Endometrial microvascular endothelial cells (primary cell): ENCODE data around the gene FERMT3. TPM values are rescaled to one million over a fixed set of nuclear protein-coding genes. Genes with fewer than 3 reads are reported as not detected.

Source experiments
- in situ Hi-C: cut with HindIII; loops from 2 replicates; pipeline ENCODE4 v1.10.0; 2017; ENCODE audit warnings: low sequenced_read_pairs, low pct_unique_long_range_greater_than_20kb; ENCODE audit errors: inconsistent ontology term
- total RNA-seq: library from RNA; depleted of rRNA; stranded (reverse); fragments of >200 nt; gene quantifications from one replicate; pipeline ENCODE4 v1.2.3, GENCODE V29; 2015; ENCODE audit errors: inconsistent ontology term

Gene FERMT3
- total RNA-seq, 1 donor from 2014 or later = 47.3 TPM

DNA sequence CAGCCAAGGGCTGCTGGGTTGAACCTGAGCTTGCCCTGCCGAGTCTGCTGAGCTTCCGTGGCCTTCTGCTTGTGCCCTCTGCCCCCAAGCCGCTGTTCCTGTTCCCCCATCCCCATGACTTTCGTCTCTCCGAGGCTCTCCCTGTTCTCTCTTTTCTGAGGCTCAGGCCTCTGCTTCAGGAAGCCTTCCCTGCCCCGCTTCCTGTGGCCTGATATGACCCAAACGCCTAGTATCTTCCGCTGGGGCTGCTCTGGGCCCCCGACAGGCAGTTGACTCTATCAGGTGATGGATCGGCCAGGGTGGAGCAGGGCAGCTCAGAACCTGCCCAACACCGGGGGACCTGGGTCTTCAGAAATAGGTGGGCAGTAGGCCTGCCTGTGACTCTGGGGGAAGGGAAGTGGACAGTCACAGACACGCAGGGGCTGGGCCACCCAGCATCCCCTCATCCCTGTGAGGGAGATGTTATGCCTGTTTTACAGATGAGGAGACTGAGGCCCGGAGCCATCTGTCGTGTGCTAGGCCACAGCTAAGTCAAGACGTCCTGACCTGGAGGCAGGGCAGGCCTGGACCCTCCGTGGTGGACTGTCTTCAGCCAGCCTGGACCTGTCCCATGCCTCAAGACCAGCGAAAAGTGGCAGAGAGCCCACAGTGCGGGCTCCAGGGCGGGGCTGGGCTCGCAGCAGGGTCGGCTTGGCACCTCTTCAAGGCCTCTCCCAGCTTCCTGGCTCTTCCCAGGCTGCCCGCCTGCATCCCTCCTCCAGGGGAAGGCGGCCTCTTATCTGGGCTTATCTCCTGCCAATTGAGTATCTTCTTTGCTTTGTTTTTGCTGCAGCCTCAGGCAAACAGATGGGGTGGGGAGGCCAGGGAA is 61.7 kb downstream of the FERMT3 start:
- in situ Hi-C loops = no loop called here

DNA sequence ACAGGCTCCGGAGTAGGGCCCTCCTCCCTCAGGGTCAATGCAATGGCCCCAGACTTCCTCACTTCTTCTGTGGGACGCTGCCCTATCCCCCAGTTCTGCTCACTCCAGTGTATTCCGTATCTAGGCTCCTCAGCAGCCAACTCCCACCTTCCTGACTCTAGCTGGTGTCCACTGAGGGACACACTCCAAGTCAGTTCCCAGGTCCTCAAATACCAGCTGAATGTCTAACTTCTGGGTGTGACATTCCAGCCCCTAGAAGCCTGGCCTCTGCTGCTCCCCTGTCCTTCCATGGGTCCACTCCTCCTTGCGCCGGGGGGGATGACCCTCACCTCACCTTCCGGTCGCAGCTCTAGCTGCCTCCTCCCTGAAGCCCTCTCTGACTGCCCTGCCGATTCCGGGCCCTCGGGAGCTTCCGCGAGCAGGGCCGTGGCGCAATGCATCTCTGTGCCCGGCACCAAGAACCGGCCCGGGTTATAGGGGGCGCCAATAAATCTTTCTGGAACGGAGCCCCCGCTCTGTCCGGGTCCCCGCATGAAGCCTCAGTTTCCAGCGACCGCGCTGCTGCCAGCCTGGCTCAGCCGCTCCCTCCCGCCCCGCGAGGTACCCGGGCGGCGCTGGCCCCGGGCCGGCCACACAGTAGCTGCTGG is 62.5 kb downstream of the FERMT3 start:
- in situ Hi-C loops = no loop called here

GRCh38 chr11:64269540-64270220 is 63.2 kb downstream of the FERMT3 start:
- in situ Hi-C loops = no loop called here

Other genes with a start within 250 kb of the FERMT3 start
- gene COX8A, start 232.1 kb upstream of the FERMT3 start, total RNA-seq = 596 TPM
- 108 TPM for gene OTUB1, start 220.3 kb upstream of the FERMT3 start, total RNA-seq
- gene FLRT1, start 170.8 kb upstream of the FERMT3 start, total RNA-seq = not detected
- 16.0 TPM for gene MACROD1, start 40.6 kb upstream of the FERMT3 start, total RNA-seq
- 303 TPM for gene STIP1, start 20.6 kb upstream of the FERMT3 start, total RNA-seq
- gene TRPT1, start 19.5 kb downstream of the FERMT3 start, total RNA-seq = 120 TPM
- gene NUDT22, start 19.6 kb downstream of the FERMT3 start, total RNA-seq = 61.4 TPM
- 14.7 TPM for gene DNAJC4, start 23.8 kb downstream of the FERMT3 start, total RNA-seq
- gene VEGFB, start 27.9 kb downstream of the FERMT3 start, total RNA-seq = 44.2 TPM
- 49.9 TPM for gene FKBP2, start 34.4 kb downstream of the FERMT3 start, total RNA-seq
- gene PPP1R14B, start 40.2 kb downstream of the FERMT3 start, total RNA-seq = 283 TPM
- gene PLCB3, start 44.8 kb downstream of the FERMT3 start, total RNA-seq = 61.8 TPM
- gene BAD, start 77.9 kb downstream of the FERMT3 start, total RNA-seq = 91.0 TPM
- gene GPR137, start 79.1 kb downstream of the FERMT3 start, total RNA-seq = 26.8 TPM
- not detected for gene KCNK4, start 84.6 kb downstream of the FERMT3 start, total RNA-seq
- gene CATSPERZ, start 93.6 kb downstream of the FERMT3 start, total RNA-seq = 3.5 TPM
- gene ESRRA, start 98.8 kb downstream of the FERMT3 start, total RNA-seq = 44.8 TPM
- 256 TPM for gene TRMT112, start 110.8 kb downstream of the FERMT3 start, total RNA-seq
- gene PRDX5, start 111.4 kb downstream of the FERMT3 start, total RNA-seq = 225 TPM
- gene CCDC88B, start 133.5 kb downstream of the FERMT3 start, total RNA-seq = 8.5 TPM
- 69.0 TPM for gene RPS6KA4, start 152.4 kb downstream of the FERMT3 start, total RNA-seq